Ishikawa (cell line): ENCODE measurements around the gene ARCN1.

Source experiments
- CREB1 ChIP-seq: IDR thresholded peaks from 2 replicates; pipeline ENCODE4 v1.6.1; 2012; ENCODE audit warnings: low read depth
- EP300 ChIP-seq: IDR thresholded peaks from 2 replicates; pipeline ENCODE4 v1.6.1; 2012; ENCODE audit warnings: borderline replicate concordance
- NFIC ChIP-seq: IDR thresholded peaks from 2 replicates; pipeline ENCODE4 v1.6.1; 2012
- RAD21 ChIP-seq: IDR thresholded peaks from 2 replicates; pipeline ENCODE4 v1.6.1; 2012; ENCODE audit warnings: low read depth
- TAF1 ChIP-seq: IDR thresholded peaks from 2 replicates; pipeline ENCODE4 v1.6.1; 2012; ENCODE audit warnings: low read depth, mild to moderate bottlenecking
- TCF12 ChIP-seq: IDR thresholded peaks from 2 replicates; pipeline ENCODE4 v1.6.1; 2012; ENCODE audit warnings: low read depth
- TEAD4 ChIP-seq: IDR thresholded peaks from 2 replicates; pipeline ENCODE4 v1.6.1; 2012
- YY1 ChIP-seq: IDR thresholded peaks from 2 replicates; pipeline ENCODE4 v1.6.1; 2012; ENCODE audit warnings: low read depth
- TF ChIP-seq, protein P1 (sequence below): IDR thresholded peaks from 2 replicates; pipeline ENCODE4 v1.6.1; 2012
- TF ChIP-seq, protein P2 (sequence below): IDR thresholded peaks from 2 replicates; pipeline ENCODE4 v1.6.1; 2012; ENCODE audit warnings: low read depth, mild to moderate bottlenecking
- TF ChIP-seq, protein P3 (sequence below): IDR thresholded peaks from 2 replicates; pipeline ENCODE4 v1.6.1; 2012

DNA sequence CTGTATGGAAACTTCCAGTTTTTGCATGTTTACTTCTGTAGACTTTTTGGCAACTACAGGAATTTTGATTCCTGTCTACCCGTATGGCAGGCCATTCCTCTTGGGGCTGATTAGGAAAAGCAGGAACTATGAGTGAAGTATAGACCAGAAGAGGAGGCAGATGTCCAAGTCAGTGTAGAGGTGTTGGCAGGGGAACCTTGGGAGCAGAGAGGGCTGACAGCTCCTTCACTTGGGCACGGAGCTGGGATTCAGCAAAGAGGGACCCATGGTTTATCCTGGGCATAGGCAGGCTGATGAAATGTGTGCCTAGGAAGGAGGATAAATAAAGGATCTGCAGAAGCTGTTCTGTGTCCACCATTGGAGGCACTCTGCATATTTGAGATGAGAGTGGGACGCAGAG is 74.2 kb downstream of the ARCN1 start:
- TF ChIP-seq TAF1 (no peak), EP300 (no peak), RAD21 (no peak), TCF12 (no peak), TEAD4 (no peak), YY1 (no peak), CREB1 (no peak), NFIC (no peak)
- TF ChIP-seq, protein P1, sequence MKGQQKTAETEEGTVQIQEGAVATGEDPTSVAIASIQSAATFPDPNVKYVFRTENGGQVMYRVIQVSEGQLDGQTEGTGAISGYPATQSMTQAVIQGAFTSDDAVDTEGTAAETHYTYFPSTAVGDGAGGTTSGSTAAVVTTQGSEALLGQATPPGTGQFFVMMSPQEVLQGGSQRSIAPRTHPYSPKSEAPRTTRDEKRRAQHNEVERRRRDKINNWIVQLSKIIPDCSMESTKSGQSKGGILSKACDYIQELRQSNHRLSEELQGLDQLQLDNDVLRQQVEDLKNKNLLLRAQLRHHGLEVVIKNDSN: no peak
- TF ChIP-seq, protein P2, sequence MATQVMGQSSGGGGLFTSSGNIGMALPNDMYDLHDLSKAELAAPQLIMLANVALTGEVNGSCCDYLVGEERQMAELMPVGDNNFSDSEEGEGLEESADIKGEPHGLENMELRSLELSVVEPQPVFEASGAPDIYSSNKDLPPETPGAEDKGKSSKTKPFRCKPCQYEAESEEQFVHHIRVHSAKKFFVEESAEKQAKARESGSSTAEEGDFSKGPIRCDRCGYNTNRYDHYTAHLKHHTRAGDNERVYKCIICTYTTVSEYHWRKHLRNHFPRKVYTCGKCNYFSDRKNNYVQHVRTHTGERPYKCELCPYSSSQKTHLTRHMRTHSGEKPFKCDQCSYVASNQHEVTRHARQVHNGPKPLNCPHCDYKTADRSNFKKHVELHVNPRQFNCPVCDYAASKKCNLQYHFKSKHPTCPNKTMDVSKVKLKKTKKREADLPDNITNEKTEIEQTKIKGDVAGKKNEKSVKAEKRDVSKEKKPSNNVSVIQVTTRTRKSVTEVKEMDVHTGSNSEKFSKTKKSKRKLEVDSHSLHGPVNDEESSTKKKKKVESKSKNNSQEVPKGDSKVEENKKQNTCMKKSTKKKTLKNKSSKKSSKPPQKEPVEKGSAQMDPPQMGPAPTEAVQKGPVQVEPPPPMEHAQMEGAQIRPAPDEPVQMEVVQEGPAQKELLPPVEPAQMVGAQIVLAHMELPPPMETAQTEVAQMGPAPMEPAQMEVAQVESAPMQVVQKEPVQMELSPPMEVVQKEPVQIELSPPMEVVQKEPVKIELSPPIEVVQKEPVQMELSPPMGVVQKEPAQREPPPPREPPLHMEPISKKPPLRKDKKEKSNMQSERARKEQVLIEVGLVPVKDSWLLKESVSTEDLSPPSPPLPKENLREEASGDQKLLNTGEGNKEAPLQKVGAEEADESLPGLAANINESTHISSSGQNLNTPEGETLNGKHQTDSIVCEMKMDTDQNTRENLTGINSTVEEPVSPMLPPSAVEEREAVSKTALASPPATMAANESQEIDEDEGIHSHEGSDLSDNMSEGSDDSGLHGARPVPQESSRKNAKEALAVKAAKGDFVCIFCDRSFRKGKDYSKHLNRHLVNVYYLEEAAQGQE: no peak
- TF ChIP-seq, protein P3, sequence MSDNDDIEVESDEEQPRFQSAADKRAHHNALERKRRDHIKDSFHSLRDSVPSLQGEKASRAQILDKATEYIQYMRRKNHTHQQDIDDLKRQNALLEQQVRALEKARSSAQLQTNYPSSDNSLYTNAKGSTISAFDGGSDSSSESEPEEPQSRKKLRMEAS: no peak
